GM19351 (cell line): ENCODE results near the gene PLAAT4.
"Not testable (repeated sequence)": the region's sequence is repeated elsewhere in the genome, so short reads cannot be mapped to it uniquely, and the experiment has no call there.

Experiments used
- ATAC-seq: cut with Tn5 transposase; IDR thresholded peaks from one replicate; pipeline ENCODE4 v1.9.1; 2021; ENCODE audit warnings: mild to moderate bottlenecking, moderate library complexity; ENCODE audit not compliant: unreplicated experiment

The PLAAT4 gene

DNA sequence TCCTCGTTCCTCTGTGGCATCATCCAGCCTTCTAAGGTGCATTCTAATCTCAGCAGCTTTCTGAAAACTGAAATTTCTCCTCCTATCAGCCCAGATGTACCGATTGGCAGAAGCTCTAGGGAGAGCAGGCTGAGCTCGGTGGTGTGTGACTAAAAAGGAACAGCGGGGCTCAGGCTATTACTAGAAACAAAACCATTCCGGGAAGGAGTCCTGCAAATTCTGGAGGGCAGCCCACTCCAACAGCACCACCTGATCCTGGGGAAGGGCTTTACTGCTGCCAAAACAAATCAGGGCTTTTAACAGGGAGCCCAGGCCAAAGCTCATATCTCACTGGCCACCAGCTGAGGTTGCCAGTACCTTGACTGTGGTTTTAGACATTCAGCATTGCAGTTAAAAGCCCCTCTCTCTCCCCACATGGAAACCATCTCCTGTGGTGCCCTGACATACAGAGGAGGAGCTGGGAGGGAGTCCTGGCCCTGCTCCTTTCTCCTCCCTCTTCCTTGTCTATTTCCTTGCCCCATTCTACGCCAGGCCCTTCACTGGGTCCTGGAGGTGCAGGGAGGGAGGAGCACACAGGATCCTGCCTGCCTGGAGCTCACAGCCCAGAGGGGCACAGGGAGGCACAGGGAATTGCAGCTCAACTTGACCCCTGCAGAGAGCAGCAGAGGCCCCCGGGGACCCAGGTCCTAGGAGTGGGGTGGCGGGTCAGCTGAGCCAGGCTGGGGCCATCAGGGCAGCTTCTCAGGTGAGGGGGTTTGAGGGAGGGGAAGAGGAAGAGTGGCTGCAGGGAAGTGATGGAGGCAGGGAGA is 889 bp downstream of the PLAAT4 start:
- ATAC-seq, result no peak

DNA sequence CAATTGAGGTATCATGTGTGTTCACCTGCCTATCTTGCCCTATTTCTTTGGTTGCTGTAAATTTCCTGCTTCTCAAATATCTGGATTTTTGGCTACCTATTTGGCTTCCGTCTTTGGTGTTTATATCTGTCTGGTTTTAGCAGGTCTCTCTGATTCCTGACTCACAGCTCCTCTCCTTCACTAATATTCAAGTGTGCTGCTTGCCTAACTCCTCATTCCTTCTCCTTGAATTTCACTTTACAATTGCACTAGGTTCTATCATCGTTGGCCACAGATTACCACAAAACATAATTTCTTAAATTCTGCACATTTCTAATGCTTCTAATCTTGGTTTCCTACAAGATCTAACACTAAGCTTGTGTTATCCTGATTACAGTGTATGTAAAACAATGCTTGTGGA is 5.9 kb downstream of the PLAAT4 start:
- not testable (repeated sequence) for ATAC-seq

DNA sequence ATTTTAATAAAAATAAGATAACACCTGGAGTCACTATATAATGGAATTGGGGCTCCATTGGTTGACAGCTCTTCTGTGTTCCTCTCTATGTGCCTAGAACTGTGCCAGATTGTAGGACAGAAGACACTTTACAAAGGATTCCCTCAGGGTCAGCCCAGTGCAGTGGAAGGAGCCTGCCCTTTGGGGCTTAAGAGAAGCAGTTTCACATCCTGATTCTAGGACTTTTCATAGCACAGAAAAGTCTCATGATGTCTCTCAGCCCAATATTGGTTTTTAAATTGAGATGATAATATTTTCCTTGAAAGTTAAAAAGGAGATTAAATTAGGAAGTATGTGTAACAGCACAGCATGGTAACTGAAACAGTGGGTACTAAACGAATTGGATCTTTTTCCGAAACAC is 7.1 kb downstream of the PLAAT4 start:
- no peak for ATAC-seq

DNA sequence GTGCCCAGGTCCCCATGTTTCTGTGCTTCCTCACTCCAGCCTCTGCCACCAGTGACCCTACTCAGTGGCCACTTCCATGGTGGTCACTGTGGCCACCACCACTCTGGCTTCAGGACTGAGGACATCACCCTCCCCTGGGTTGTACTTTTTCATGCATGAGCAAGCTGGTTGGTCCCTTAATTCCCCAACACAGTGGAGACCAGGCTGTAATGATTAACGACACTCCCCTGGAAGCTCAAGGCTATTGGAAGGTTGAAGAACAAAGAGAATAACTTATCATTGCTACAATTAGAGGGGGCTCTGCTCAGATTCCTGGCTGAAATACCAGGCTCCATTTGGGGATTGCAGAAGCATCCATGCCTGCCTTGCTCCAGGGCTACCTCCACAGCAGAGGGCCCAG is 10.5 kb downstream of the PLAAT4 start:
- no peak for ATAC-seq

DNA sequence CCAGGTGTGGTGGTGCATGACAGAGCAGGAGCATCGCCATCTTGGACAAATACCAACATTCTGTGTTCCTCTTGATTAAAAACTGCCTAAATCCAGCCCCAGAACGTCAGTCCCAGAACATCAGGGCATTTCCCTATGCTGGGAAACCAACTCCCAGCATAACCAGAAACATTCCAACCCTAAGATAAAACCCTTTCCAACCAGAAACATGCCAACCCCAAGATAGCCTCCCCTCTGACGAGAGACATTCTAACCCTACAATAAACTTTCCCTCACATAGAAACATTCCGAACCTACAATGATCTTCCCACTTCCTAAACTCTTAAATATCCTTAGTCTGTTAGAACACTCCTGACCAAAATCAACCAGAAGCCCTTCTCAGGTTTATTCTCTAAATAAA is 11.6 kb downstream of the PLAAT4 start:
- ATAC-seq, result no peak

DNA sequence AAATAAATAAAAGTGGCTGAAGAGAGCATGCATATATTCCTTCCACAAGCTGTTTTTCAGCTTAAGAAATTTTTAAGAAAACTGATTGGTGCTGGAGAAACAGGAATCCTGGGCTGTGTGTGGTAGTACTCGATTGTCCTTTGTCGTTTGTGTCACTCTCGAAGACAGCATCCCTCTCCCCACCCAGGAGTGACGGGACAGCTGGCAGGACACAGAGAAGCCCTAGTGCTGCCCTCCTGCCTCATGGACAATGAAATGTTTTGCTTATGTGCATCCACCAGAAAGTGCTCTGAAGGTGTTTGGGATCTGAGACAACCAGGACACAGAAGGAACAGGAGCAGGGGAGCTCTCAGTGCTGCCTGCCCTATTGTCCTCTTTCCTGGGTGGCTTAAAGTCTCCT is 12.8 kb downstream of the PLAAT4 start:
- no peak for ATAC-seq

DNA sequence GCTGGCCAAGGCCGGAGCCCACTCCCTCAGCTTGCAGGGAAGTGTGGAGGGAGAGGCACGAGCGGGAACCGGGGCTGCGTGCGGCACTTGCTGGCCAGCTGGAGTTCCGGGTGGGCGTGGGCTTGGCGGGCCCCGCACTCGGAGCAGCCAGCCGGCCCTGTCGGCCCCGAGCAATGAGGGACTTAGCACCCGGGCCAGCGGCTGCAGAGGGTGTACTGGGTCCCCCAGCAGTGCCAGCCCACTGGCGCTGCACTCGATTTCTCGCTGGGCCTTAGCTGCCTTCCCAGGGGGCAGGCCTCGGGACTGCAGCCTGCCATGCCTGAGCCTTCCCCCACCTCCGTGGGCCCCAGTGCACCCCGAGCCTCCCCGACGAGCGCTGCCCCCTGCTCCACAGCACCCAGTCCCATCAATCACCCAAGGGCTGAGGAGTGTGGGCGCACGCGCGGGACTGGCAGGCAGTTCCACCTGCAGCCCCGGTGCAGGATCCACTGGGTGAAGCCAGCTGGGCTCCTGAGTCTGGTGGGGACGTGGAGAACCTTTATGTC is 13.6 kb downstream of the PLAAT4 start:
- not testable (repeated sequence) for ATAC-seq

DNA sequence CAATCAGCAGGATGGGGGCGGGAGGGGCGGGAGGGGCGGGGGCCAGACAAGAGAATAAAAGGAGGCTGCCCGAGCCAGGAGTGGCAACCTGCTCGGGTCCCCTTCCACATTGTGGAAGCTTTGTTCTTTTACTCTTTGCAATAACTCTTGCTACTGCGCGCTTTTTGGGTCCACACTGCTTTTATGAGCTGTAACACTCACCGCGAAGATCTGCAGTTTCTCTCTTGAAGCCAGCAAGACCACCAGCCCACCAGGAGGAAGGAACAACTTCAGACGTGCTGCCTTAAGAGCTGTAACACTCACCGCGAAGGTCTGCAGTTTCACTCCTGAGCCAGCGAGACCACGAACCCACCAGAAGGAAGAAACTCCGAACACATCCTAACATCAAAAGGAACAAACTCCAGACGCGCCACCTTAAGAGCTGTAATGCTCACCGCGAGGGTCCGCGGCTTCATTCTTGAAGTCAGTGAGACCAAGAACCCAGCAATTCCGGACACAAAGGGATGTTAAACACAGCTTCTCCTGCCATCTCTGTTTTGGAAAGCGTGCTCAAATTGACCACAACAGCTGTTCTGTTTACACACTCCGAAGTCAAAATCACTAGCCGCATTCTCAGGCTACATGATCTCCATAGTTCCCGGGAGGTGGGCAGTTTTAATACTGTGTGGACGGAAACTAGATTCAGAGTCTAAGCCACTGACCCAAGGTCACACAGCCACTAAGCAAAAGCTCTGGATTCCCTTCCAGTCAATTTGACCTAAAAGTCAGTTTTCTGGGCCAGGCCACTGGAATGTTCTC is 14.7 kb downstream of the PLAAT4 start:
- ATAC-seq, result no peak

DNA sequence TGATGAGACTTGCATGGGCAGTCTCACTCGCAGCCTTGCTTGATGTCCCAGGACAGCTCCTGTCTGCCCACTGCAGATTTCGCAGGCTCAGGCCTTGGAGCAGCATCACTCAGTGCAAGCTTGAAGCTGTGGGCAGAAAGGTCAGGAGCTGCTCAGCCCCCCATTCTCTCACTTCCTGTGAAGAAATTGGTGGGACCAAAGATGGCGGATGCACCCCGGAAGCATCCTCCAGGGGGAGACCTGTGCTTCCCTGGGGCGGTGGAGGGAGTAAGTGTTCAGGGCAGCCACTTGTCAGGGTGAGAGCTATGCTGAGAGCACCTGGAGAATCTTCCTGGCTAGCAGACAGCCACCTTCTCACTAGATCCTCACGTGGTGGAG is 15.3 kb downstream of the PLAAT4 start:
- no peak for ATAC-seq

DNA sequence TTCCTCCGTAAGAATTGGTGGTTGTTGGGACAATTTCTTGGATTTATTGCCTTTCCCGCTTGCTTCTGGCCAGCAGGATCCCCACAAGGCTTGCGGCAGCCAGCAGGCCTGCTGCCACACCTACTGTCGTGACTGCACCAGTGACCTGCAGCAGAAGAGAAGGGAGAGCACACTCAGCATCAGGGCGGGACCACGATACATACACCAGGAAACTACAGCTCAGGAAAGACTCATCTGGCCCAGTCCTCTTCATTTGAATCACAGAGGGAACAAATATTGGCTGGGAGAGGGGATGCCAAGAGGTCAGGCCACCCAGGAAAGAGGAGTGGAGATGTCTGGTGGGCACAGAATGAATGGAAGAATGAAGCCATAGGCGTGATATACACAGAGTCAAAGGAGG is 16.3 kb downstream of the PLAAT4 start:
- no peak for ATAC-seq

DNA sequence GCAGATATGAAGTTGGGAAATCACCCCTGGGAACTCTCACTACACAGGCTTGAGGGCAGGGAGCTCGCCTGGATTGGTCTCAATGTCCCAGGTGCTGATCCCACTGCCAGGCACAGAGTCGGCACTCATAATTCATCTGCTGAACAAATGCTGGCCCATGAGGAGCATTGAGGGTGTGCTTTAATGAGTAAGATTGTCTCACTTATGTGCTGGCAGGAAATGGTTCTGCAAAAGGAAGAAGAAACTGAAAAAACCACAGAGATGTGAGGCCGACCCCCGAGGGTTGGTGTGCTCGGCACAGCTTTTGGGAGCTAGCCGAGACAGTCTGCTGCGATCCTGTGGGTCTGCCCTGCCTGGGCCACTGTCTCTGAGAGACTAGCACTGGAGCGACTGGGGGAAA is 17.2 kb downstream of the PLAAT4 start:
- peak; percentile 69 for ATAC-seq

DNA sequence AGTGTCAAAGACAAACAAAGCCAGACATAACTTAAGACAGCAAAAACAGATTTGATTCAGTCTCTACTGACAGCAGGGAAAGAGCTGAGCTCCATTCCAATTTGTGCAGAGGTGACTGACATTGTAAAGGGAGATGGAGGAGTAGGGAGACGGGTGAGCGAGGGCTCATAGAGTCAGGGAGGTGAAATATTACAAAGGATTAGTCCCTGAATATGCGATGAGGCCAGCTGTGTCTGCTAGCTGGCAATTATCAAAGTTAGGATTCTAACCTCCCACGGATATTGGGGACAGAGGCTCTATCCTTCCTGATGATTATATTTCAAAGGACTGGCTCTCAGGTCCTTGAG is 18.2 kb downstream of the PLAAT4 start:
- ATAC-seq, result no peak

DNA sequence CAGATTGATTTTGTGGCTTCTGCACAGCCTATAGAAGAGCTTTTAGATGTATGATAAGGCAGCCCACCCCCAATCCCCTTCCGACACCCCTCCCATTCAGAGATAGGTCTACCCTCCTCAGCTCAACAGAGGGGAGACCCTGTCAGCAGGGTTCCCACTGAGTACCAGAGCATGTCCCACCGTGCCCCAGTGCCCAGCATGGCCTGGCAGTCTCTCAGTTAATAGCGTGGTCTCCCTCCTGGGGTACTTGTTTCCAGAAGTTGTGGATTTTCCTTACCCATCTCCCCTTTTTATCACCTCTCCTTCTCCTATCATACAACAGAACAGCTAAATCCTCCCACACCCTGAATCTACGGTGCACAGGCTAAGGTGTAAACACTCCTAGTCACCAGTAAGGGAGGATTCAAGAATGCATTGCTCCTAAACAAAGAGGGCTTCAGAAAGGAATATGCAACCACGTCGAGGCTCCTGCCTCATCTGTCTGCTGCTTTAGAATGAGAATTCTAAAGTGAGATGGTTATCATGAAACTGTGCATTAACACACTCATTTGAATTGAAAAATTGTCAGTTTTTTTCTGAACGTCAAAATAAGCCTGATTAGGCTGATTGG is 19.9 kb downstream of the PLAAT4 start:
- no peak for ATAC-seq

DNA sequence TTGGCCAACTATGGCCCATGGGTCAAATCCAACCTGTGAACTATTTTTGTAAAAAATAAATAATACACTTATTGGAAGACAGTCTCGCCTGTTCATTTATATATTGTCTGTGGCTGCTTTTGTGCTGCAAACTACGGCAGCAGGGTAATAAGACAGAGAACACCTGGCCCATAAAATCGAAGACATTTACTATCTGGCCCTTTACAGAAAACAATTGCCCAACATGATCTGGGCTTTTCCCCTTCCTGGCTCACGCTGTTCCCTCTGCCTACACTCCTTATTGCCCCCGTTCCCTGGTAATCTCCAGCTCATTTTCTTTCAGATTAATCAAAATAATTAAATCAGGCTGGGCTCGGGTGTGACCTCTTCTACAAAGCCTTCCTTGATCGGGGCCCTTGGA is 21.0 kb downstream of the PLAAT4 start:
- no peak for ATAC-seq

DNA sequence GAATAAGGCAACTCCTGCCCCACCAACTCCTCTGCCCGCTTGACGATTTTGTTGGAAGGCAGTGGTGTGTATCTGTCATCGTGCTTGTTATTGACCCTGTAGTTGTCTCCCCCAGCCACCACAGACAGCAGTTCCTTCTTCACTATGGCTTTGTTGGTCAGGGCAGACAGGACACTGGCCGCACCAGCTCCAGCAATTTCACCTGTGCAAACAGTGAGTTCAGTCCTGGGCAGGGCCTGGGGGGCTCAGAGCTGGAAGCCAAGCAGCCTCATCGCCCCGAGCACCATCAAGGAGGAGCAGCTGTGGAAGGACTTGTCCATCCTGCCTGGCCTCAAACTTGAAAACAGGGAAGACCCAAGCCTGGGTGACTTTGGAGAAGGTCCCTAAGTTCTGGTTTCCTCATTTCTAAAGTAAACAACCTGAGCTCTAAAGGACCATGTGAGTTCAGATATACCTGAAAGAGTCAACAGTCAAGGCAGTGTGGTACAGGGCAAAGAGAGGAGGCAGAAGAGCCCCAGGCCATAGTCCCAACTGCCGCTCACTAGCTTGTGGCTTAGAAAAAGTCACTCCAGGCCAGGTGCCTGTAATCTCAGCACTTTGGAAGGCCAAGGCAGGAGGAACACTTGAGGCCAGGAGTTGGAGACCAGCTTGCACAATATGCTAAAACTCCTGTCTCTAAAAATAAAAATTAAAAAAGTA is 22.0 kb downstream of the PLAAT4 start:
- ATAC-seq, result no peak

DNA sequence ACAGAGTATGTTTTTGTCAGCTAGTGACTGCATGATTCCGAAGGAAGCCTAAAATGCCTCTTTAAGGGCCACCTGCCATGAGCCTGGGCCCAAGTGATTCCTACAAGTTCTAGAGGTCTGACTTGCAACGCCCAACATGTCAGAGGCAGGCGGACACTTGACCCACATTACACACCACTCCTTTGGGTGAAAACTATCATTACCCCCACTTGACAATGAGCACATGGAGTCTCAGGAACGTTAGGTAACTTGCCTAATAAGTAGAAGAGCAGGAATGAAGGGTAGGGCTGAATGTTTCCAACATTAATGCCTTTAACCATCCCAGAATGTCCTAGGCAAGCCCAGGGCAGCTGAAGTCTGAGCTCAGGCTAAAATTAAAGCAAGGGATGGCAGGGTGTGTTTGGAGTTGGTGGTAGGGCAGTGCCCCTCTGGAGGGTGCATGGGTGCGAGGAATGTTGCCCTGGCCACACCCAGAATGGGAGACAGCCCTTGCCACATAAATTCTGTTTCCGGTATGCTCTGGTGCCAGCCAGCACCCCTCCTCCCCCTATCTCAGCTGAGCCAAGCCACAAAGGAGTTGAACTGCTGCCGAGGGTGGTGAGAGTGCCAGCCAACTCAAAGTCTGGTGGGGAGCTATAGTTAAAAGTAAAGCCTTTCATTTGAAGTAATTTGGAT is 24.0 kb downstream of the PLAAT4 start:
- ATAC-seq, result no peak

DNA sequence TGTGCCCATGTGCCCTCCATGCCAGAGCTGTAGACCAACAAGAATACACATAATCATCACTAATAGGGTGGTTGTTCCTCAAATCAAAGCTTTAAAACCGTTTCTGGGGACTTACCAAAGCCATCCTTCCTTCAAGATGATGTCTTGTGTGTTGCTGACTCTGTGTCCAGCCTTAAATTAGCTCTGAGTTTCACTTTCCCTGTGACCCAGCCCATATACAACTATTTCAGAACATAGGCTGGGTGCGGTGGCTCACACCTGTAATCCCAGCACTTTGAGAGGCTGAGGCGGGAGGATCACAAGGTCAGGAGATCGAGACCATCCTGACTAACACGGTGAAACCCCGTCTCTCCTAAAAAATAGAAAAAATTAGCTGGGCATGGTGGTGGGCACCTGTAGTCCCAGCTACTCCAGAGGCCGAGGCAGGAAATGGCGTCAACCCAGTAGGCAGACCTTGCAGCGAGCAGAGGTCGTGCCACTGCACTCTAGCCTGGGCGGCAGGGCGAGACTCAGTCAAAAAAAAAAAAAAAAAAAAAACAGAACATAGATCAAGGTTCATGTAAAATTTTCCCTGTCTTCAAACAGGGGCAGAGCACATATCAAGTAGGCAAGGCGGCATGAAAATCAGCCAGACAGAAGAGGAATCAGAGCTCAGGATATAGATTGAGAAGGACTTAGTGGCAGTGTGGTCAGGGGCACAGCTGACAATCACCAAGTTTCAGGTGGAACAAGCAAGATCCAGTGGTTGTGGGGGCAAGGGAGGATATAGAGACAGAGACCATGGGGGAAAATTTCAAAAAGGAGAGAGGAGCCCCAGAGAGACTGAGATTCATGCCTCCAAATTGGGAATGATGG is 26.8 kb downstream of the PLAAT4 start, which contains the start of gene PLAAT2:
TSS of gene PLAAT2 (minus strand) at position 179 of the 855 bp plus-strand sequence. CDS start at position 124, 55 bp downstream.
- ATAC-seq, result no peak

DNA sequence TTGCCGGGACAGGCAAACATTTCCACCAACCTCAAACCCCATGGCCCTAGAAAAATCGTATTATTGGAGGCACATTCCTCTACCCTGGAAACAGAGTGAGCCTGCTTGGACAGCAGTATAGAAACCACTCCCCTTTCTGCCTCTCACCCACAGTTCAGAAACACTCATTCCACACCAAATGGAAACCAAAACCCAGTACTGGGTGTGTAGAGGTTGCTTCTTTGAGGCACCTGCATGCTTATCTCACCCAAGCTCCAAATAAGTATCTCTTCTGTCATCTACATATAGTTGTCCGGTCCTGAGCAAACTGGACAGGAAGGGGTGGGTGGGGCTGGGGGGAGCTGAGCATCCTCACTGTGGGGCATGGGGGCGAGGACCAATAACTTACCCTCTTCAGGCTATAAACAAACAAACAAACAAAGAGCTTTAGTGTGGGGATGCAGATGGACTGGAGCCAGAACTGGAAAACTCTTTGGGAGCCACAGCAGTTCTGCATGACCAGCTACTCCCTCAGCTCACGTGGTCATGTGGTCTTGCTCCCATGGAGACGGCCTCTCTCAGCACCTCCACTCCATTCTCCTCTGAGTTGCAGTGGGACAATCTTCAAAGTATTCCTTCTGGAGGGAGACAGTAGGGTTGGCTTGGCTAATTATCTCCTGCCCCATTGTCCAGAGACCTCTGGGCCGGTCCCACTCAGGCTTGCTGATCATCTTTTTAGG is 27.6 kb downstream of the PLAAT4 start:
- peak; percentile 73 for ATAC-seq
